C4-2B (cell line): Measurements from ENCODE around the gene LRRC58.

Experiments
- CTCF ChIP-seq: fragments of 450-650 bp; conservative IDR thresholded peaks from 2 replicates; pipeline ENCODE4 v1.5.1; 2017; ENCODE audit warnings: mild to moderate bottlenecking
- ZFX ChIP-seq: fragments of 450-650 bp; IDR thresholded peaks from 2 replicates; pipeline ENCODE4 v1.6.1; 2017

GRCh38 chr3:120353463-120353862, 4.3 kb upstream of the LRRC58 start:
- TF ChIP-seq CTCF (no peak), ZFX (no peak)
